CD4-positive, alpha-beta T cell treated with Interleukin-1 beta for 1 hour (primary cell): ENCODE measurements around the gene PDE12.
"Not testable (repeated sequence)": the region's sequence is repeated elsewhere in the genome, so short reads cannot be mapped to it uniquely, and the experiment has no call there.

Experiments
- DNase-seq, 2 donors: peaks; one replicate each; pipeline ENCODE4 v3.0.0-alpha.2; 2020 to 2022

Gene PDE12

DNA sequence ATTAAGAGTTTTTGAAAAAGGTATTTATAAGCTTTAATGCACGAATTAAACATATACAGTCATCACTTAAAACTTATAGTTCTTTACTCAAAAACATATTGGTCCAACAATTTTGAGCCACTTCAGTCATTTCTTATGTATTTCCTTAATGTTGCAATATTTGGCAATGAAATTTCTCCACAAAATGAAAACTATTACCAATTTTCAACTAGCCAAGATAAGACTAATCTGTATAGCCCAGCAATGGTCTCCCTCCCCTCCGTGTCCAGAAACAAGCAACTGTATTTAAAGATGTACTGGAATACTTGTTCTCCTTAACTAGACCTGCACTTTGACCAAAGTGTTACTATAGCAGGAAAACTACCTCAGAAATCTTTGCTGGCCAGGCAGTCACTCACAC lies 31.8 kb downstream of the PDE12 start:
- no peak for DNase-seq

DNA sequence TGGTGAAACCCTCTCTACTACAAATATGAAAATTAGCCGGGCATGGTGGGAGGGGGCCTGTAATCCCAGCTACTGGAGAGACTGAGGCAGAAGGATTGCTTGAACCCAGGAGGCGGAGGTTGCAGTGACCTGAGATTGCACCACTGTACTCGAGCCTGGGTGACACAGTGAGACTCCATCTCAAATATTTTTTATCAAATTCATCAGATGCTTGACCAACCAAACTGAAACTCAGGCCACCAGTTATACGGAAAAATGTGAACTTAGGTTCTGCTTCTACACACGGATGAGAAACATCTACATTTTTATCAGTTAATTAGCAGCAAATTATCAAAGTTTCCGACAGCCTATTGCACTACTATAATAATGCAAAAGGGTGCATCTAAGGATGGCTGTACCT lies 36.2 kb downstream of the PDE12 start:
- DNase-seq: no peak

DNA sequence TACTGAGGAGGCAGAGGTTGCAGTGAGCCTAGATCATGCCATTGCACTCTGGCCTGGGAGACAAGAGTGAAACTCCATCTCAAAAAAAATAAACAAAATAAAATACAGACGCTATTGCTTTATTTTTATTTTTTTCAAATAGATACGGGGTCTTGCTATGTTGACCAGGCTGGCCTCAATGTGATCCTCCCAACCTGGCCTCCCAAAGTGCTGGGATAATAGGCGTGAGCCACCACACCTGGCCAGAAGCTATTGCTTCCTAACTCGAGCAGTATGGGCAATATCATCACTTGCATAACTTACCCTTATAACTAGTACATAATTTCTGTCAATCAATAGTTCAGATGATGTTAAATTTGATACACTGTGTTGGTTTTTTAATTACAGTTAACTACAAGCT lies 38.1 kb downstream of the PDE12 start:
- no peak for DNase-seq

DNA sequence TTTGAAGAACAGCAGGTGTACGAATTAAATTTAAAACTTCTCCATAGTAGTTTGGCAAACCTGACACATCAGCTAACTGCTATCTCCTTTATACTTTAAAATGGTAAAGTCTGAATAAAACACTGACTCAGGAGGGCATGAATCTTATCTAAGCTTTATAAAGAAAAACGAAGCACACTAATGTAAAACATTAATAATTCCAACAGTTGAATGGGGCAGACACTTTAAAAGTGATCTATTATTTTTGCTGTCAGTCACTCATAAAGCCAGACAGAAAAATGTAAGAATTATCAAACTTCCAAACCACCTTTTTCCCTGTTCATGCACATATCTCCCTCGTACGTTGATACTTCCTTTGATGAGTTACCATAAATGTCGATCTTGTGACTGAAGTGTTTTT lies 38.5 kb downstream of the PDE12 start:
- no peak for DNase-seq

DNA sequence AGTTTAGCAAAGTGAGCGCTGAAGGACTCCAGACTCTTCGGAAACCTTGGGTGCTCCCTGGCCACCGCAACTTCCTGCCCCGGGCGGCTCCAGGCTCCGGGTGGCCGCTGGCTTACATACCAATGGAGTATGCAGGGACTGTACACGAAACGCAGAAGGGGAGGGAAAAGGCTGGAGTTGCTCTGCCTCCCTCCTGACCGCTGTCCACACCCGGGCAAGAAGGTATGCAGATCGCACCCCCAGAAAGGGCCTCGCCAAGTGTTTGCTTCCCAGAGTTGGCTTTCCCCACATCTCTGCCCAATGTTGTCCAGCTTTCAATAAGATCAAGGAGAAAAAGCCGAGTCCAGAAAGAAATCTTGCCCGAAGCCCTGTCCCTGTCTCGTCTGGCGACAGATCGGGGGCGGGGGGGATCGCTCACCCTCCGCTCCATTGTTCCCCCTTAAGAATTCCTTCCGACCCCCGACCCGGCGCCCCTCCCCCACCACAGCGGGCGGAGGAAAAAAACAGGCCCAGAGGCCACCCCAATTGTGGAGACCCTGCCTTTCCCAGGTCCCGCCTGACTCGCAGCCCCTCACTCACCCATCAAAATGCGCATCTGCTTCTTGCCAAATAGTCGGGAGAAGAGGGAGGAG lies 40.5 kb downstream of the PDE12 start:
- peak; percentile 69 to 71 for DNase-seq

DNA sequence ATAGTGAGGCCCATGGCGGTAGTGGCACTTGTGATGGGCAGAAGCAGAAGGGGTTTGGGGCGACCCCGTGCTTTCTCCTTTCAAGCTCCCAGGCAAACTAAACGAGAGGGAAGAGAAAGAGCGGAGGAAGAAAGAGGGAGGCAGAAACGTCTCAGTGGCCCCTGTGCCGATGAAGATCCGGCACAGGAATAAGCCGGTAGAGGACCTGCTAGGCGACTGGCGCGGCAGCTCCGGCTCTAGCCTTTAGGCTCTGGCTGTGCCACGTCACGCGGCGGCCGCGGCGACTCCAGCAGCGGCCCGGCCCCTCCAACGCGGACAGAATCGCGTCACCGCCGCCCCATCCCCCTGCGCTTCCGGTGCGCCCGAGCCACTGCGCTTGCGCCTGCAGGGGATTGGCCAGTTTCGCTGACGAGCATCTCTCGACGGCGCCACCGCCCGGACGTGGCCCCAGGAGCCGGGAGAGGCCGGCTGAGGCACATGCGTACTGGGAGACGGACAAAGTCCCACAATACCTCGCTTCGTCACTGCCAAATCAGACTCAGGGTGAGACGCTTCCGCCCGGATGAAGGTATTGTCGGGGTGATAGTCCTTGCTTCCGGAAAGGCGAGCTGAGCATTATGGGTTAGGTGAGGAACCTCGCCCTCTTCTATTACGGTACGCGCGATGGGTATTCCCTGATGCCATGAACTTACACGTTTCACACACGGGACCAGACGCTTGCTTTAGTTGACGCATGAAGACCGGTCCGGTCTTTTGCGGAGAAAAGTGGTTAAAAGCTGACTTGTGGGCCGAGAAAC lies 41.3 kb downstream of the PDE12 start, which contains the start of gene ARF4:
Gene ARF4, minus strand, starts transcription at position 218 of the 797 bp plus-strand sequence. Its CDS starts 204 bp downstream, at position 14.
- peak; percentile 100 for DNase-seq

DNA sequence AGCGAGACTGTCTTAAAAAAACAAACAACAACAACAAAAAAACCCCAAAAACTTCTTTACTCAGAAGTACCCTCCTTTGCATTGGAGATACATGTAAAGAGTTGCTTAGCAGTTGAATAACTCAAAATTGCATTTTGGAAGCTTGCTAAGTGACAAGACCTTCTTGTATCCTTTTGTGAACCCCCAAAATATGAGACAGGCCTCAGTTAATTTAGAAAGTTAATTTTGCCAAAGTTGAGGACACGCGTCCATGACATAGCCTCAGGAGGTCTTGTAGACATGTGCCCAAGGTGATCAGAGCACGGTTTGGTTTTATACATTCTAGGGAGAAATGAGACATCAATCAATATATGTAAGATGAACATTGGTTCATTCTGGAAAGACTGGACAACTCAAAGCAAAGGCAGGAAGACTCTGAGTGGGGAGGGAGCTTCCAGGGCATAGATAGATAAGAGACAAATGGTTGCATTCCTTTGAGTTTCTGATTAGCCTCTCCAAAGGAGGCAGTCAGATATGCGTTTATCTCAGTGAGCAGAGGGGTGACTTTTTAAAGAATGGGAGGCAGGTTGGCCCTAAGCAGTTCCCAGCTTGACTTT lies 42.8 kb downstream of the PDE12 start:
- DNase-seq: no peak

DNA sequence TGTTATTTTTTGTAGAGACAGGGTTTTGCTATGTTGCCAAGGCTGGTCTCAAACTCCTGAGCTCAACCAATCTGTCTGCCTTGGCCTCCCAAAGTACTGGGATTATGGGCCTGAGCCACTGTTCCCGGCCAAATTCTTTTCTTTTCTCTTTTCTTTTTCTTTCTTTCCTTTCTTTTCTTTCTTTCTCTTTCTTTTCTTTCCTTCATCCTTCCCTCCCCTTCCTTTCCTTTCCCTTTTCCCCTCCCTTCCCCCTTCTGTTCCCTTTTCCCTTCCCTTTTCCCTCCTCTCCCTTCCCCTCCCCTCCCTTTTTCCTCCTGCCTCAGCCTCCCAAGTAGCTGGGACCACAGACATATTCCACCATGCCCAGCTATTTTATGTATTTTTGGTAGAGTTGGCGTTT lies 44.1 kb downstream of the PDE12 start:
- DNase-seq: no peak

DNA sequence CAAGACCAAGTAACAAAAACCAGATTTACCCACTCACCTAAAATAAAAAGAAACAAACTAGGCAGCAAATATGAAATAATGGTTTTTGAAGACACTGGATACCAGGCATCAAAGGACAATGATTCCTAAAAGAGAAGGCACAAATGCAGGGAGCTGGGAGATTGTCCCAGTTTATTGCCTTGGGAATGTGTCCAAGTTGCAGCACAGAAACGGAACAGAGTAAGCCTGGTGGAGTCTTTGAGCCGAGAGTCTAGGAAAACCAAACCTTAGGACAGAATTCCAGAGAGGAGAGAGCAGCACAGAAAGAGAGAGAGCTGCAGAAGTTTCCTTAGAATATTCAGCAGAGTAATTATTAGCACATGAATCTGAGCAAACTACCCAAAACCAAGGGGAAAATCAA lies 48.9 kb downstream of the PDE12 start:
- no peak for DNase-seq

DNA sequence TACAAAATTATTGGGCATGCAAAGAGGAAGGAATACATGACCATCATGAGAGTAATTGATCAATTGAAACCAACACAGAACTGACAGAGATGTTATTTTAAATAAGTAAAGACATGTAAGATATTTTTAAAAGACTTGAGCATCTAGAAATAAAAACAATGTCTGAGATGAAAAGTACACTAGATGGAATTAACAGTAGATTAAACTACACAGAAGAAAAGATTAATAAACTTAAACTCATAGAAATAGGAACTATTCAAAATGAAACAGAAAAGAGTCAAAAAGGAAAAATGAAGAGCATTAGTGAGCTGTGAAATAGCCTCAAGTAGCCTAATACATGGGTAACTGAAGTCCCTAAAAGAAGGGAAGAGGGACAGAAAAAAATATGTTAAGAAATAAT lies 49.6 kb downstream of the PDE12 start:
- DNase-seq: no peak

DNA sequence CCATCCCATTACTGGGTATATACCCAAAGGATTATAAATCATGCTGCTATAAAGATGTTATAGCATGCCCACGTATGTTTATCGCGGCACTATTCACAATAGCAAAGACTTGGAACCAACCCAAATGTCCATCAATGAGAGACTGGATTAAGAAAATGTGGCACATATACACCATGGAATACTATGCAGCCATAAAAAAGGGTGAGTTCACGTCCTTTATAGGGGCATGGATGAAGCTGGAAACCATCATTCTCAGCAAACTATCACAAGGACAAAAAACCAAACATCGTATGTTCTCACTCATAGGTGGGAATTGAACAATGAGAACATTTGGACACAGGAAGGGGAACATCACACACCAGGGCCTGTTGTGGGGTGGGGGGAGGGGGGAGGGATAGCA lies 55.8 kb downstream of the PDE12 start:
- DNase-seq: not testable (repeated sequence)

DNA sequence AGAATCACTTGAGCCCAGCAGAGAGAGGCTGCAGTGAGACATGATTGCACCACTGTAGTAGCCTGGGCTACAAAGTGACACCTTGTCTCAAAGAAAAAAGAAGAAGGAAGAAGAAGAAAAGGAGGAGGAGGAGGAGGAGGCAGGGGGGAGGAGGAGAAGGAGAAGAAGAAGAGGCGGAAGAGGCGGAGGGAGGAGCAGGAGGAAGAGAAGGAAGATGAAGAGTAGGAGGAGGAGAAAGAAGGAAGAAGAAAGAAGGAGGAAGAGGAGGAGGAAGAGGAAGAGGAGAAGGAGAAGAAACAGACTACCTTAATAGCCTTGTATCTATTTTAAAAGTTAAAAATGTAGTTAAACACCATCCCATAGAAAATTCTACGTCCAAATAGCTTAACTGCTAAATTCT lies 60.2 kb downstream of the PDE12 start:
- no peak for DNase-seq
